GM18502 (cell line): Measurements from ENCODE around the gene PPP1R1B.

ENCODE experiments used
- ATAC-seq: cut with Tn5 transposase; IDR thresholded peaks from one replicate; pipeline ENCODE4 v1.9.1; 2021; ENCODE audit warnings: mild to moderate bottlenecking; ENCODE audit not compliant: unreplicated experiment, poor library complexity

The PPP1R1B gene

GRCh38 chr17:39650121-39650579, 23.4 kb downstream of the PPP1R1B start:
- no peak for ATAC-seq

GRCh38 chr17:39651923-39652586, 25.3 kb downstream of the PPP1R1B start:
- ATAC-seq: no peak

- ATAC-seq: no peak
Measured at GRCh38 chr17:39652587-39653315, 26.0 kb downstream of the PPP1R1B start.

- no peak for ATAC-seq
Measured at GRCh38 chr17:39653316-39653661, 26.5 kb downstream of the PPP1R1B start.

- no peak for ATAC-seq
Measured at GRCh38 chr17:39653662-39654331, 27.0 kb downstream of the PPP1R1B start.

- no peak for ATAC-seq
Measured at GRCh38 chr17:39655105-39655504, 28.4 kb downstream of the PPP1R1B start.

- ATAC-seq: no peak
Measured at GRCh38 chr17:39658346-39658745, 31.6 kb downstream of the PPP1R1B start.

GRCh38 chr17:39658760-39659159, 32.0 kb downstream of the PPP1R1B start:
- no peak for ATAC-seq

- ATAC-seq: no peak
Measured at GRCh38 chr17:39659279-39660010, 32.7 kb downstream of the PPP1R1B start.

GRCh38 chr17:39660011-39660360, 33.2 kb downstream of the PPP1R1B start:
- no peak for ATAC-seq

GRCh38 chr17:39660397-39661385, 33.9 kb downstream of the PPP1R1B start:
- ATAC-seq: no peak

GRCh38 chr17:39661744-39662541, 35.2 kb downstream of the PPP1R1B start:
- ATAC-seq: no peak

- no peak for ATAC-seq
Measured at GRCh38 chr17:39662551-39663339, 36.0 kb downstream of the PPP1R1B start.

GRCh38 chr17:39663340-39663687, 36.6 kb downstream of the PPP1R1B start:
- no peak for ATAC-seq

GRCh38 chr17:39663688-39664580, 37.2 kb downstream of the PPP1R1B start:
- ATAC-seq: no peak

- no peak for ATAC-seq
Measured at GRCh38 chr17:39664581-39665561, 38.1 kb downstream of the PPP1R1B start, which contains the start of gene TCAP. TCAP (plus strand) TSS chr17:39665349; CDS start chr17:39665360, 11 bp downstream.
